Measurements from ENCODE around the gene KLHDC3.

Gene KLHDC3

DNA sequence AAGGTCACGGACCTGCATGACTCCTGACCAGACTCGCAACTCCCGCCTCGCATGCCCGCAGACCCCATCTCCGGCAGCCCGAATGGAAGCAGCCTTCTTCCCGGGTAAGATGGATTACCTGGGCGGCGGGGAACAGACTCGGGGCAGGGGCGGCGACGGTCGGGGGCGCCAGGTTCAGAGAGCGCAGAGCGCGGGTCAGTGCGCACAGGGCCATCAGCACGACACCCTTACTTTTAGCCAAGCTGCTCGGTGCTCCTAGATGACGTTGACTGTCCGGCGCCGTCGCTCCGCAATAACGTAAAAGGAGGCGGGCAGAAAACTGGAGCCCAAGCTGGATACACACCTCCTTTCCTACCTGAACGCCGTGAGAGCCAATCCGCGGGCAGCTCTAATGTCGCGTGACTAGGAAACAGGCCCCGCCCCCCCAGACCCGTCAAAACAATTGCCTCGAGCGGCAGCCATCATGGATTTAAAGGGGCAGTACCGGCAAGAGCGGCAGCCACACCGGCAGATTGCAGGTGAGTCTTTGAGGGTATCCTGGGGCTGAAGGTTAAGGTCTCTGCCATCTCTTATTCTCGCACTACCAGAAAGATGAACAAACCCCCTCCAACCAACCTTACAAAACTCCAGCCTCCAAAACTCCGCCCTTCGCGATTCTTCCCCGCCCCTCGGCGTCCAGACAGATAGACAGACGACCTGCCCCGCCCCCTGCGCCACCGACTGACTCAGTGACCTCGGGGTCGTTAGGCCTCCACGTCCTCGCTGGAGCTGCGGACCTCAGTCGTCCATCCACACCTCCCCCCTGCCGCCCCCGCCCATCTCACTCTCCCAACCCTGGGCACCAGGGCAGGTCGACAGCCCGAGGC, 45.4 kb downstream of the KLHDC3 start, which contains the start of the genes KLC4 and MRPL2:
KLC4 (plus strand) TSS at position 464 of the 866 bp plus-strand sequence. CDS start 1,705 bp downstream, outside the sequence.
MRPL2 (minus strand) TSS at position 267 of the 866 bp plus-strand sequence; CDS start at position 214, 53 bp downstream.
- peaks cover 23% of the 10 kb centered on the region for H3K4me1 ChIP-seq (ENCODE audit: insufficient read depth, low read length, severe bottlenecking)
- TF ChIP-seq EZH2 (IDR thresholded peaks at IDR 0.05; ENCODE audit: borderline replicate concordance, low read length): no peak
- TF ChIP-seq, protein P1, sequence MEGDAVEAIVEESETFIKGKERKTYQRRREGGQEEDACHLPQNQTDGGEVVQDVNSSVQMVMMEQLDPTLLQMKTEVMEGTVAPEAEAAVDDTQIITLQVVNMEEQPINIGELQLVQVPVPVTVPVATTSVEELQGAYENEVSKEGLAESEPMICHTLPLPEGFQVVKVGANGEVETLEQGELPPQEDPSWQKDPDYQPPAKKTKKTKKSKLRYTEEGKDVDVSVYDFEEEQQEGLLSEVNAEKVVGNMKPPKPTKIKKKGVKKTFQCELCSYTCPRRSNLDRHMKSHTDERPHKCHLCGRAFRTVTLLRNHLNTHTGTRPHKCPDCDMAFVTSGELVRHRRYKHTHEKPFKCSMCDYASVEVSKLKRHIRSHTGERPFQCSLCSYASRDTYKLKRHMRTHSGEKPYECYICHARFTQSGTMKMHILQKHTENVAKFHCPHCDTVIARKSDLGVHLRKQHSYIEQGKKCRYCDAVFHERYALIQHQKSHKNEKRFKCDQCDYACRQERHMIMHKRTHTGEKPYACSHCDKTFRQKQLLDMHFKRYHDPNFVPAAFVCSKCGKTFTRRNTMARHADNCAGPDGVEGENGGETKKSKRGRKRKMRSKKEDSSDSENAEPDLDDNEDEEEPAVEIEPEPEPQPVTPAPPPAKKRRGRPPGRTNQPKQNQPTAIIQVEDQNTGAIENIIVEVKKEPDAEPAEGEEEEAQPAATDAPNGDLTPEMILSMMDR (IDR thresholded peaks at IDR 0.05; ENCODE audit: low read length): no peak
- peak within 1 kb of the TSS; percentile 63 for H3K27ac ChIP-seq (ENCODE audit: low read depth, low read length, poor library complexity, severe bottlenecking)
- H3F3A ChIP-seq (ENCODE audit: insufficient read depth, low read length): no peaks in the 10 kb centered on the region
- H2AFZ ChIP-seq (ENCODE audit: low read length): no peak within 1 kb of the TSS
- peak within 1 kb of the TSS; percentile 96 for H3K4me3 ChIP-seq (ENCODE audit: low read depth, low read length, poor library complexity, severe bottlenecking)
- peak within 1 kb of the TSS; percentile 100 for H3K4me2 ChIP-seq (ENCODE audit: low read length)
- peaks cover 12% of the 10 kb centered on the region for H3K79me2 ChIP-seq (ENCODE audit: insufficient read depth, low read length)
- H3K27me3 ChIP-seq (ENCODE audit: insufficient read depth, low read length): no peaks in the 10 kb centered on the region
- peak within 1 kb of the TSS; percentile 97 for H3K9ac ChIP-seq (ENCODE audit: low read length)
- H4K20me1 ChIP-seq (ENCODE audit: insufficient read depth, low read length): no peaks in the 10 kb centered on the region
- H3K36me3 ChIP-seq (ENCODE audit: insufficient read depth, low read length): peaks cover 16% of the 10 kb centered on the region
- no peaks in the 10 kb centered on the region for H3K9me2 ChIP-seq (ENCODE audit: low read depth, low read length)
- H3K9me3 ChIP-seq (ENCODE audit: low read length): no peaks in the 10 kb centered on the region

DNA sequence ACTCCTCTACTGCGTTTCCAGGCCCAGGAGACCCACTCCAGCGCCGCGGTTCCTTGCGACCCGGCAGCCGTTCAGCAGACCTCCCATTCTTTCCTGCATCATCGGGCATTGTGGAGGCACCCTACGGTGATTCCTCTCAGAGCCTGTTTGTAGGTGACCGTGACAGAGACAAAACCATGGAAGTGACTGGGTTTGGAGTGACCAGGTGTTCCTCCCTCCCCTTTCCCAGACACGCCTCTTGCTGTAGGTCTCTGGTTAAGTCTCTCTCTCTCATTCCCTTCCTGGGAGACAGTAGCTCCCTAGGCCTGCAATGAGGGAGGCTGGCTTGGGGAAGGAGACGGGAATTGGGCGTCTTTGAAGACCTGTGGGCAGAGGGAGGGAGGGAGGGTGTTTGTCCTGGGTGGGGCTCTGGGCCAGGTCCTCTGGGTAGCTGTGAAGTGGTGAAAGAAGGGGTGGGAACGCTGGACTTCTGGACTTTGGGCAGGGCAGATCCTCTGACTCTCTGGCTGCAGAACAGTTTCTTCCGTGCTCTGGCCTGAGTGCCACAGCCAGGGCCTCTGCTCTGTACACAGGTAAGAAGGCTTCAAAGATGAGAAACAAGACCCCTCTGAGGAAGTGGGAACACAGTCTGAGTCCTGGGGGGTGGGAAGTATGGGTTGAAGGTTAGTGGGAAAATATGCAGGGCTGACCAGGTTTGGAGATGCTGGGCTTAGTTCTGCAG, 46.1 kb downstream of the KLHDC3 start:
- no peak for TF ChIP-seq EZH2 (IDR thresholded peaks at IDR 0.05; ENCODE audit: borderline replicate concordance, low read length)
- TF ChIP-seq, protein P1 (IDR thresholded peaks at IDR 0.05; ENCODE audit: low read length): no peak
- H3F3A ChIP-seq (ENCODE audit: insufficient read depth, low read length): no peaks in the 10 kb centered on the region
- peaks cover 16% of the 10 kb centered on the region for H3K36me3 ChIP-seq (ENCODE audit: insufficient read depth, low read length)
- peak overlapping the region; percentile 100 for H3K4me2 ChIP-seq (ENCODE audit: low read length)
- H3K4me3 ChIP-seq (ENCODE audit: low read depth, low read length, poor library complexity, severe bottlenecking): peak overlapping the region; percentile 96
- H3K9me2 ChIP-seq (ENCODE audit: low read depth, low read length): no peaks in the 10 kb centered on the region
- H3K79me2 ChIP-seq (ENCODE audit: insufficient read depth, low read length): peaks cover 12% of the 10 kb centered on the region
- H3K4me1 ChIP-seq (ENCODE audit: insufficient read depth, low read length, severe bottlenecking): peaks cover 20% of the 10 kb centered on the region
- no peak overlapping the region for H2AFZ ChIP-seq (ENCODE audit: low read length)
- peak overlapping the region; percentile 63 for H3K27ac ChIP-seq (ENCODE audit: low read depth, low read length, poor library complexity, severe bottlenecking)
- no peaks in the 10 kb centered on the region for H4K20me1 ChIP-seq (ENCODE audit: insufficient read depth, low read length)
- H3K27me3 ChIP-seq (ENCODE audit: insufficient read depth, low read length): no peaks in the 10 kb centered on the region
- peak overlapping the region; percentile 97 for H3K9ac ChIP-seq (ENCODE audit: low read length)
- H3K9me3 ChIP-seq (ENCODE audit: low read length): no peaks in the 10 kb centered on the region

DNA sequence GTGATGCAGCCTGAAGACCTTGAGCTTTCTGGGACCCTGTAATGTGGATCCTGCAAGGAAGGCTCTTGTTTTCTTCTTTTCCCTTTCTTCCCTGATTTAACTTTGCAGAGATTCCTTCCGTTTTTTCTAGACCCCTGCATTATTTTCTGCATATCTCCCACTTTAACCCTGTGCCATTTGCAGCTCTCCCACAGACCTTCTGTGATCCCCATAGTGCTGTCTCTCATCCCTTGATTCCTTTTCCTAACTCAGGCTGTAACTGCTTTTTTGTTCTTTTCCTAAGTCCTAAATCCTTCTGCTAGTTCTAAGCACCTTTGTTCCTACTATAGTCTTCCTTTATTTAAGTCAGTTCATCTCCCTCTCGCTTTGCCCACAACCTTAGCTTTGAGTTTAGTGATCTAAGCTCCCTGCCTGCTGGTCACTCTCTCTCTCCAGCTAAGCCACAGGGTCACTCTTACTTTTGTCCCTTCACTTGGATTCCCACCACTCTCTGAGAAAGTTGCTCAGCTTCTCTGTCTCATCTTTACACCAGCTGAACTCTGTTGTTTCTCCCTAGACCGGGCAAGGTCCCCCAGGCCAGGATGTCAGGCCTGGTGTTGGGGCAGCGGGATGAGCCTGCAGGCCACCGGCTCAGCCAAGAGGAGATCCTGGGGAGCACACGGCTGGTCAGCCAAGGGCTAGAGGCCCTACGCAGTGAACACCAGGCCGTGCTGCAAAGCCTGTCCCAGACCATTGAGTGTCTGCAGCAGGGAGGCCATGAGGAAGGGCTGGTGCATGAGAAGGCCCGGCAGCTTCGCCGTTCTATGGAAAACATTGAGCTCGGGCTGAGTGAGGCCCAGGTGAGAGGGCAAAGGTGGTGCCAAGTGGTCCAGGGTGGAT, 46.9 kb downstream of the KLHDC3 start:
- TF ChIP-seq, protein P1 (IDR thresholded peaks at IDR 0.05; ENCODE audit: low read length): no peak
- no peak for TF ChIP-seq EZH2 (IDR thresholded peaks at IDR 0.05; ENCODE audit: borderline replicate concordance, low read length)
- no peaks in the 10 kb centered on the region for H3K27me3 ChIP-seq (ENCODE audit: insufficient read depth, low read length)
- H3K4me1 ChIP-seq (ENCODE audit: insufficient read depth, low read length, severe bottlenecking): peaks cover 20% of the 10 kb centered on the region
- H2AFZ ChIP-seq (ENCODE audit: low read length): no peak overlapping the region
- H3K36me3 ChIP-seq (ENCODE audit: insufficient read depth, low read length): peaks cover 8% of the 10 kb centered on the region; the same call in 1 of the 2 replicates
- H3K9me3 ChIP-seq (ENCODE audit: low read length): no peaks in the 10 kb centered on the region
- H3K9me2 ChIP-seq (ENCODE audit: low read depth, low read length): no peaks in the 10 kb centered on the region
- H3K4me2 ChIP-seq (ENCODE audit: low read length): peak overlapping the region; percentile 100; the same call in 1 of the 2 replicates
- H3K27ac ChIP-seq (ENCODE audit: low read depth, low read length, poor library complexity, severe bottlenecking): no peak overlapping the region
- H3K9ac ChIP-seq (ENCODE audit: low read length): peak overlapping the region; percentile 97; the same call in 1 of the 2 replicates
- no peaks in the 10 kb centered on the region for H4K20me1 ChIP-seq (ENCODE audit: insufficient read depth, low read length)
- no peaks in the 10 kb centered on the region for H3F3A ChIP-seq (ENCODE audit: insufficient read depth, low read length)
- peaks cover 12% of the 10 kb centered on the region for H3K79me2 ChIP-seq (ENCODE audit: insufficient read depth, low read length)
- H3K4me3 ChIP-seq (ENCODE audit: low read depth, low read length, poor library complexity, severe bottlenecking): peak overlapping the region; percentile 96
